Astrocyte of the cerebellum (primary cell): Measurements from ENCODE around the gene MPZL1.
A peak's percentile ranks its signal among the peaks of the same experiment; 100 is the strongest.
"Not testable (repeated sequence)": the region's sequence is repeated elsewhere in the genome, so short reads cannot be mapped to it uniquely, and the experiment has no call there.

Source experiments
- DNase-seq: peaks from one replicate; pipeline ENCODE4 v3.0.0-alpha.2; 2011; ENCODE audit warnings: low read depth
- H3K4me3 ChIP-seq: 2 replicates; pipeline ENCODE4 v1.5.1; 2011; ENCODE audit warnings: mild to moderate bottlenecking, low read depth, low read length, moderate library complexity
- in situ Hi-C: cut with HindIII; loops from 2 replicates; pipeline ENCODE4 v1.10.0; 2017; ENCODE audit warnings: low sequenced_read_pairs
- TF ChIP-seq, protein P1 (sequence below): IDR thresholded peaks from 2 replicates; pipeline ENCODE4 v1.5.1; 2012; ENCODE audit warnings: low read length, low read depth, moderate library complexity, mild to moderate bottlenecking; ENCODE audit errors: missing control alignments

Gene MPZL1

DNA sequence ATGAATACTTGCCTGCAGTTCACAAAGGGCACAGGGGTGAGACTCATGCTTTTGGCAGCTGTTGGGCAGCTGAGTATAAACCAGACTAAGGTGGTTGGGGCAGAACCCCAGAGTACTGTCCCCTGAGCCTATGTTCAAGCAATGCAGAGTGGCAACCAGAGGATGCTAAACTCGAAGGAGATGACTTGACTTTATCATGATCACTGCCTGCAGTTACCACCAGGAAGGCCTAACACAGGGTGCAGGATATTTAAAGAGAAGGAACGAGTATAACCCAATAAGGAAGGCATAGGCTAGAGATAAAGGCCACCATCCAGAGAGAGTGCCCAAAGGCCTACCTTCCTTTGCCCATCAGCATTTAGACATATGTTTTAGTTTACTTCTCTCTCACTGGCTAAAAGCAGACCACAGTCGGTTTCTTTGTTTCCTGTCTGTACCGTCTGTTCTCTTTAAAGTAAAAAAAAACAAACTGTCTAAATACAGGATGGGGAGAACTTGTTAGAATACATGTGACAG lies 83.3 kb downstream of the MPZL1 start:
- in situ Hi-C loops = no loop called here
- TF ChIP-seq, protein P1, sequence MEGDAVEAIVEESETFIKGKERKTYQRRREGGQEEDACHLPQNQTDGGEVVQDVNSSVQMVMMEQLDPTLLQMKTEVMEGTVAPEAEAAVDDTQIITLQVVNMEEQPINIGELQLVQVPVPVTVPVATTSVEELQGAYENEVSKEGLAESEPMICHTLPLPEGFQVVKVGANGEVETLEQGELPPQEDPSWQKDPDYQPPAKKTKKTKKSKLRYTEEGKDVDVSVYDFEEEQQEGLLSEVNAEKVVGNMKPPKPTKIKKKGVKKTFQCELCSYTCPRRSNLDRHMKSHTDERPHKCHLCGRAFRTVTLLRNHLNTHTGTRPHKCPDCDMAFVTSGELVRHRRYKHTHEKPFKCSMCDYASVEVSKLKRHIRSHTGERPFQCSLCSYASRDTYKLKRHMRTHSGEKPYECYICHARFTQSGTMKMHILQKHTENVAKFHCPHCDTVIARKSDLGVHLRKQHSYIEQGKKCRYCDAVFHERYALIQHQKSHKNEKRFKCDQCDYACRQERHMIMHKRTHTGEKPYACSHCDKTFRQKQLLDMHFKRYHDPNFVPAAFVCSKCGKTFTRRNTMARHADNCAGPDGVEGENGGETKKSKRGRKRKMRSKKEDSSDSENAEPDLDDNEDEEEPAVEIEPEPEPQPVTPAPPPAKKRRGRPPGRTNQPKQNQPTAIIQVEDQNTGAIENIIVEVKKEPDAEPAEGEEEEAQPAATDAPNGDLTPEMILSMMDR = no peak
- H3K4me3 ChIP-seq = no peak overlapping the region
- no peak for DNase-seq

DNA sequence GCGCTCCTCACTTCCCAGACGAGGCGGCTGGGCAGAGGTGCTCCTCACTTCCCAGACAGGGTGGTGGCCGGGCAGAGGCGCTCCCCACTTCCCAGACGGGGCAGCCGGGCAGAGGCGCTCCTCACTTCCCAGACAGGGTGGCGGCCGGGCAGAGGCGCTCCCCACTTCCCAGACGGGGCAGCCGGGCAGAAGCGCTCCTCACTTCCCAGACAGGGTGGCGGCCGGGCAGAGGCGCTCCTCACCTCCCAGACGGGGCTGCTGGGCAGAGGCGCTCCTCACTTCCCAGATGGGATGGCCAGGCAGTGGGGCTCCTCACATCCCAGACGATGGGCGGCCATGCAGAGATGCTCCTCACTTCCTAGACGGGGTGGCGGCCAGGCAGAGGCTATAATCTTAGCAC lies 84.5 kb downstream of the MPZL1 start:
- H3K4me3 ChIP-seq, in situ Hi-C loops, DNase-seq: not testable (repeated sequence)

DNA sequence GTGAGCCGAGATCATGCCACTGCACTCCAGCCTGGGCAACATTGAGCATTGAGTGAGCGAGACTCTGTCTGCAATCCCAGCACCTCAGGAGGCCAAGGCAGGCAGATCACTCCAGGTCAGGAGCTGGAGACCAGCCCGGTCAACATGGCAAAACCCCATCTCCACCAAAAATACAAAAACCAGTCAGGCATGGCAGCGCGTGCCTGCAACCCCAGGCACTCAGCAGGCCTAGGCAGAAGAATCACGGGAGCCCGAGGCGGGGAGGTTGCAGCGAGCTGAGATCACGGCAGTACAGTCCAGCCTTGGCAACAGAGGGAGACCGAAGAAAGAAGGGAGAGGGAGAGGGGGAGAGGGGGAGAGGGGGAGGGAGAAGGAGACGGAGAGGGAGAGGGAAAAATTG lies 84.9 kb downstream of the MPZL1 start:
- not testable (repeated sequence) for DNase-seq

GRCh38 chr1:167808104-167808503 lies 86.3 kb downstream of the MPZL1 start:
- DNase-seq = no peak
- TF ChIP-seq, protein P1 = no peak
- no peak overlapping the region for H3K4me3 ChIP-seq
- in situ Hi-C loops = no loop called here

More for the DNA sequence above, 84.9 kb downstream of the MPZL1 start:
- in situ Hi-C loops, H3K4me3 ChIP-seq: not testable (repeated sequence)

DNA sequence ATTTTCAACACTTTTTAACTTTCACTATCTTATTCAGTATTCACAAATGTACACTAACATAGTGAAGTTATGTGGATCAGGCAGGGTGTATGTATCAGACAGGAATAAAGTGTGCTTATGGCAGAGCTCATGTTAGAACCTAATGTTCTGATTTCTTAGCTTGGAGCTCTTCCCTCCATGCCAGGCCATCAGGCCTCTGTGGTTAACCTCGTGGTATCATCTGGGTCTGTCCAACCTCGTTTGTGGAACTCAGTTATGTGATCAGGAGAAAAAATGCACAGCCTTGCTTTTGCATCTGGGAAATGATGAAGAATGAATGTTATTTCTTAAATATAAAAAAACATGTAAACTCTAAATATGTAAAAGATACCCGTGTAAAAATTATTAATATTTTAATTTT lies 86.9 kb downstream of the MPZL1 start:
- TF ChIP-seq, protein P1 = no peak
- no peak overlapping the region for H3K4me3 ChIP-seq
- peak; percentile 29 for DNase-seq
- in situ Hi-C loops = no loop called here

DNA sequence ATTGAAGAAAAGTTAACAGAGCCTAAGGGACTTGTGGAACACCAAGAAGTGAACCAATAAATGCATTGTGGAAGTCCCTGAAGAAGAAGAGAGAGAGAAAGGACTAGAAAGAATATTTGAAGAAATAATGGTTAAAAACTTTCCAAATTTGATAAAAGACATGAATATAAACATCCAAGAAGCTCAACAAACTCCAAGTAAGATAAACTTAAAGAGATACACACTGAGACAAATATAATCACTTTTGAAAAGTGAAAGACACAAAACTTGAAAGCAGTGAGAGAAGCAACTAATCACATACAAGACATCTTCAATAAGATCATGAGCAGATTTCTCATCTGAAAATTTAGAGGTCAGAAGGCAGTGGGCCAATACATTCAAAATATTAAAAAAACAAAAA lies 91.2 kb downstream of the MPZL1 start:
- H3K4me3 ChIP-seq = no peak overlapping the region
- TF ChIP-seq, protein P1 = no peak
- in situ Hi-C loops = no loop called here
- no peak for DNase-seq

- TF ChIP-seq, protein P1 = no peak
- no peak for DNase-seq
- in situ Hi-C loops = no loop called here
- H3K4me3 ChIP-seq = no peak overlapping the region
Observed at GRCh38 chr1:167815650-167816049, 93.9 kb downstream of the MPZL1 start.
